Measurements from ENCODE around the gene WDR93.
A peak's percentile ranks its signal among the peaks of the same experiment; 100 is the strongest.

The WDR93 gene

GRCh38 chr15:89690276-89691218, at the start of gene WDR93, which contains the start of gene PEX11A:
WDR93 (plus strand) TSS chr15:89690811; CDS start chr15:89701747, 10,936 bp downstream.
PEX11A (minus strand) TSS chr15:89690754; CDS start chr15:89690632, 122 bp downstream.
- DNase-seq (ENCODE audit: low read depth) = peak; percentile 61

GRCh38 chr15:89641053-89641452, 49.6 kb upstream of the WDR93 start:
- DNase-seq (ENCODE audit: low read depth) = no peak

- DNase-seq (ENCODE audit: low read depth) = no peak
Measured at GRCh38 chr15:89642106-89642505, 48.5 kb upstream of the WDR93 start.

- no peak for DNase-seq (ENCODE audit: low read depth)
Measured at GRCh38 chr15:89645680-89646079, 44.9 kb upstream of the WDR93 start.

GRCh38 chr15:89646416-89647141, 44.0 kb upstream of the WDR93 start:
- no peak for DNase-seq (ENCODE audit: low read depth)

- peak; percentile 31 for DNase-seq (ENCODE audit: low read depth)
Measured at GRCh38 chr15:89647191-89647851, 43.3 kb upstream of the WDR93 start.

GRCh38 chr15:89648106-89649012, 42.3 kb upstream of the WDR93 start:
- no peak for DNase-seq (ENCODE audit: low read depth)

- DNase-seq (ENCODE audit: low read depth) = no peak
Measured at GRCh38 chr15:89649013-89649625, 41.5 kb upstream of the WDR93 start.

GRCh38 chr15:89649716-89650115, 40.9 kb upstream of the WDR93 start:
- no peak for DNase-seq (ENCODE audit: low read depth)

GRCh38 chr15:89652131-89652530, 38.5 kb upstream of the WDR93 start:
- no peak for DNase-seq (ENCODE audit: low read depth)

GRCh38 chr15:89652666-89653065, 37.9 kb upstream of the WDR93 start:
- no peak for DNase-seq (ENCODE audit: low read depth)

GRCh38 chr15:89653578-89653977, 37.0 kb upstream of the WDR93 start:
- DNase-seq (ENCODE audit: low read depth) = no peak

GRCh38 chr15:89654301-89654761, 36.3 kb upstream of the WDR93 start:
- DNase-seq (ENCODE audit: low read depth) = no peak

GRCh38 chr15:89654847-89655805, 35.5 kb upstream of the WDR93 start, which contains the start of gene KIF7:
KIF7 (minus strand) TSS chr15:89655467; CDS start chr15:89652930, 2,537 bp downstream.
- no peak for DNase-seq (ENCODE audit: low read depth)

GRCh38 chr15:89656116-89656815, 34.3 kb upstream of the WDR93 start:
- no peak for DNase-seq (ENCODE audit: low read depth)

GRCh38 chr15:89657686-89658200, 32.9 kb upstream of the WDR93 start:
- DNase-seq (ENCODE audit: low read depth) = no peak

GRCh38 chr15:89659295-89659694, 31.3 kb upstream of the WDR93 start:
- DNase-seq (ENCODE audit: low read depth) = no peak

GRCh38 chr15:89660556-89660955, 30.1 kb upstream of the WDR93 start:
- DNase-seq (ENCODE audit: low read depth) = no peak
